K562 (cell line): Measurements from ENCODE around the gene ZNF276. TPM values are rescaled to one million over a fixed set of nuclear protein-coding genes. Genes with fewer than 3 reads are reported as not detected.

Experiments used
- BACH1 ChIP-seq: fragments of 200-800 bp; sonication (Bioruptor generic); IDR thresholded peaks from 2 replicates; pipeline ENCODE4 v1.6.1; 2016; ENCODE audit warnings: missing genetic modification characterization, missing compliant biosample characterization
- CC2D1A ChIP-seq: fragments of 450-650 bp; IDR thresholded peaks from 2 replicates; pipeline ENCODE4 v1.6.1; 2017; ENCODE audit warnings: mild to moderate bottlenecking
- COPS2 ChIP-seq: fragments of 450-650 bp; conservative IDR thresholded peaks from 2 replicates; pipeline ENCODE4 v1.6.1; 2016; ENCODE audit warnings: mild to moderate bottlenecking, moderate library complexity
- FOS ChIP-seq: IDR thresholded peaks from 3 replicates; pipeline ENCODE4 v1.6.1; 2011; ENCODE audit not compliant: insufficient read length; ENCODE audit errors: extremely low read depth
- HOXB6 ChIP-seq: fragments of 250-450 bp; sonication (Bioruptor Pico); IDR thresholded peaks from 2 replicates; pipeline ENCODE4 v1.5.1; 2022; ENCODE audit warnings: mild to moderate bottlenecking, borderline replicate concordance
- KLF1 ChIP-seq: fragments of 450-650 bp; IDR thresholded peaks from 2 replicates; pipeline ENCODE4 v1.6.1; 2016; ENCODE audit warnings: missing genetic modification characterization, missing compliant biosample characterization
- MAX ChIP-seq: sonication (generic); formaldehyde crosslinking; IDR thresholded peaks from 2 replicates; pipeline ENCODE4 v1.9.0; 2022; ENCODE audit warnings: mild to moderate bottlenecking, missing genetic modification reagents
- NELFE ChIP-seq: IDR thresholded peaks from 2 replicates; pipeline ENCODE4 v1.6.1; 2011; ENCODE audit warnings: mild to moderate bottlenecking; ENCODE audit not compliant: insufficient read depth, insufficient read length
- SETDB1 ChIP-seq: IDR thresholded peaks from one replicate; pipeline ENCODE4 v1.6.1; 2012; ENCODE audit warnings: low read length, control low read depth, inconsistent platforms
- TRIM28 ChIP-seq: fragments of 450-650 bp; IDR thresholded peaks from 2 replicates; pipeline ENCODE4 v1.6.1; 2017
- ZFP30 ChIP-seq: fragments of 250-450 bp; sonication (Bioruptor Pico); IDR thresholded peaks from 2 replicates; pipeline ENCODE4 v1.8.0; 2022; ENCODE audit warnings: moderate library complexity, mild to moderate bottlenecking, inconsistent platforms, borderline replicate concordance
- ZNF347 ChIP-seq: fragments of 450-650 bp; formaldehyde crosslinking; IDR thresholded peaks from 2 replicates; pipeline ENCODE4 v1.4.0; 2020; ENCODE audit warnings: low read depth, mild to moderate bottlenecking, moderate library complexity
- ZNF780A ChIP-seq: fragments of 250-450 bp; sonication (Bioruptor Pico); IDR thresholded peaks from 2 replicates; pipeline ENCODE4 v1.5.0; 2021; ENCODE audit warnings: mild to moderate bottlenecking
- polyA plus RNA-seq, 8 experiments: library from polyadenylated mRNA; depleted of rRNA in 4 of 8; stranded (reverse) in 5 of 8; unstranded in 3 of 8; fragments of >200 nt; fragmentation: Nextera tagmentation in 2 of 8; fragmentation: Illumina TruSeq in 1 of 8; extraction: Ambion mirVana in 2 of 8; extraction: Trizol in 1 of 8; gene quantifications; 2 replicates each; pipeline versions ENCODE4 v1.2.1 to v1.2.3, GENCODE V29; 2011 to 2014; ENCODE audit warnings: inconsistent platforms in 1 of 8, missing spikeins in 1 of 8
- total RNA-seq, 7 experiments: library from RNA; depleted of rRNA in 6 of 7; stranded (reverse); fragments of >200 nt in 6 of 7; fragmentation: Illumina TruSeq in 2 of 7; extraction: Trizol in 2 of 7; gene quantifications; 2 replicates each; pipeline versions ENCODE4 v1.2.1 to v1.2.3, GENCODE V29; 2011 to 2021; ENCODE audit warnings: low replicate concordance in 1 of 7
- TF ChIP-seq, protein P1 (sequence below), 2 experiments: IDR thresholded peaks; 2 replicates each; pipeline ENCODE4 v1.6.1; 2012; ENCODE audit warnings: improper control_type of control experiment in 2 of 2, low read depth in 2 of 2, low read length in 2 of 2, borderline replicate concordance in 1 of 2
- TF ChIP-seq, protein P2 (sequence below): fragments of 450-650 bp; IDR thresholded peaks from 2 replicates; pipeline ENCODE4 v1.6.1; 2016; ENCODE audit warnings: low read depth, mild to moderate bottlenecking, moderate library complexity
- TF ChIP-seq, protein P3 (sequence below): fragments of 450-650 bp; IDR thresholded peaks from 2 replicates; pipeline ENCODE4 v1.7.0; 2016; ENCODE audit warnings: borderline replicate concordance

The ZNF276 gene
- total and polyA plus RNA-seq, 9 of the 15 experiments (the other 6 are each of a cell fraction or from before 2014, with no cell fraction given) = 0.49 to 43.9 (median 15.8) TPM

DNA sequence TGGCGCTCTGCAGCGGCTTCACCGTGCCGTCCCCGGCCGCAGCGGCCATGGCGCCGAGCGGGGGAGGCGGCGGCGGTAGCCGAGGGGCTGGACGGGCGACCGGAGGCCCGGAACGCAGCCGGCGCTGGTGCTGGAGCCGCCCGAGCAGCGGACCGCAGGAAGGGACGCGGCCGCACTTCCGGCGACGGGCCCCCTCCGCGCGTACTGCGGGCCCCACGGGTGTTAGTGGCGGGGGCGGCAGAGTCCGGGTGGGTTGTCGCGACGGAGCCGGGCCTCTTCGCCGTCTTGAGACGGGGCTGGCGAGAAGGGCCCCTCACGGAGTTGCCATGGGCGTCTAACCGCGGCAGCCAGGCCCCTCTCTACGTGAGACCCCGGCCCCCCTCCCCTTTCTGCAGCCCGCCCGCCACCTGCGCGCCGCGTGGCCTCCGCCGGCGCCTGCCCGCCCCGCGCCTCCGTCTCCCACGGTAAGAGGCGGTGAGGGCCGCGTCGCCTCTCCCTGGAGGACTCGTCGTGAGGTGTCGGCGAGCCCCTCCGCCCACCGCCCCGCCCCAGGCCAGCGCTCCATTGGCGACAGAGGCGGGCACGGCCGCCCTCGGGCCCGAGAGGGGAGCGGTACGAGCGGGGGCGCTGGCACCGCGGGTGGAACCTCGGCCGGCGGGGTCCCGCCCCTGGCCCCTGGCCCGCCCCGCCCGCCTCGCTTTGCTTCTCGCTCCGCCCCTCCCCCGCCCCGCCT lies at the start of gene ZNF276, which contains the start of gene VPS9D1 (continued):
- no peak for TF ChIP-seq ZFP30 (CRISPR knock-in tag)
- no peak for TF ChIP-seq BACH1 (tag)
- no peak for TF ChIP-seq NELFE
- TF ChIP-seq, protein P1, sequence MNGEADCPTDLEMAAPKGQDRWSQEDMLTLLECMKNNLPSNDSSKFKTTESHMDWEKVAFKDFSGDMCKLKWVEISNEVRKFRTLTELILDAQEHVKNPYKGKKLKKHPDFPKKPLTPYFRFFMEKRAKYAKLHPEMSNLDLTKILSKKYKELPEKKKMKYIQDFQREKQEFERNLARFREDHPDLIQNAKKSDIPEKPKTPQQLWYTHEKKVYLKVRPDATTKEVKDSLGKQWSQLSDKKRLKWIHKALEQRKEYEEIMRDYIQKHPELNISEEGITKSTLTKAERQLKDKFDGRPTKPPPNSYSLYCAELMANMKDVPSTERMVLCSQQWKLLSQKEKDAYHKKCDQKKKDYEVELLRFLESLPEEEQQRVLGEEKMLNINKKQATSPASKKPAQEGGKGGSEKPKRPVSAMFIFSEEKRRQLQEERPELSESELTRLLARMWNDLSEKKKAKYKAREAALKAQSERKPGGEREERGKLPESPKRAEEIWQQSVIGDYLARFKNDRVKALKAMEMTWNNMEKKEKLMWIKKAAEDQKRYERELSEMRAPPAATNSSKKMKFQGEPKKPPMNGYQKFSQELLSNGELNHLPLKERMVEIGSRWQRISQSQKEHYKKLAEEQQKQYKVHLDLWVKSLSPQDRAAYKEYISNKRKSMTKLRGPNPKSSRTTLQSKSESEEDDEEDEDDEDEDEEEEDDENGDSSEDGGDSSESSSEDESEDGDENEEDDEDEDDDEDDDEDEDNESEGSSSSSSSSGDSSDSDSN (IDR thresholded peaks at IDR 0.05; ENCODE audit: borderline replicate concordance in 1 of 2, low read depth in 2 of 2, low read length in 2 of 2) = peak; percentile 65 to 79; a peak in 2 of 4 replicates
- TF ChIP-seq, protein P2, sequence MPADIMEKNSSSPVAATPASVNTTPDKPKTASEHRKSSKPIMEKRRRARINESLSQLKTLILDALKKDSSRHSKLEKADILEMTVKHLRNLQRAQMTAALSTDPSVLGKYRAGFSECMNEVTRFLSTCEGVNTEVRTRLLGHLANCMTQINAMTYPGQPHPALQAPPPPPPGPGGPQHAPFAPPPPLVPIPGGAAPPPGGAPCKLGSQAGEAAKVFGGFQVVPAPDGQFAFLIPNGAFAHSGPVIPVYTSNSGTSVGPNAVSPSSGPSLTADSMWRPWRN = no peak
- TF ChIP-seq ZNF347 (CRISPR knock-in tag) = no peak
- TF ChIP-seq SETDB1 = no peak
- no peak for TF ChIP-seq CC2D1A
- TF ChIP-seq TRIM28 = peak; percentile 39; the same call in 1 of the 2 replicates
- TF ChIP-seq, protein P3, sequence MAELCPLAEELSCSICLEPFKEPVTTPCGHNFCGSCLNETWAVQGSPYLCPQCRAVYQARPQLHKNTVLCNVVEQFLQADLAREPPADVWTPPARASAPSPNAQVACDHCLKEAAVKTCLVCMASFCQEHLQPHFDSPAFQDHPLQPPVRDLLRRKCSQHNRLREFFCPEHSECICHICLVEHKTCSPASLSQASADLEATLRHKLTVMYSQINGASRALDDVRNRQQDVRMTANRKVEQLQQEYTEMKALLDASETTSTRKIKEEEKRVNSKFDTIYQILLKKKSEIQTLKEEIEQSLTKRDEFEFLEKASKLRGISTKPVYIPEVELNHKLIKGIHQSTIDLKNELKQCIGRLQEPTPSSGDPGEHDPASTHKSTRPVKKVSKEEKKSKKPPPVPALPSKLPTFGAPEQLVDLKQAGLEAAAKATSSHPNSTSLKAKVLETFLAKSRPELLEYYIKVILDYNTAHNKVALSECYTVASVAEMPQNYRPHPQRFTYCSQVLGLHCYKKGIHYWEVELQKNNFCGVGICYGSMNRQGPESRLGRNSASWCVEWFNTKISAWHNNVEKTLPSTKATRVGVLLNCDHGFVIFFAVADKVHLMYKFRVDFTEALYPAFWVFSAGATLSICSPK = no peak
- TF ChIP-seq KLF1 (tag) = no peak
- TF ChIP-seq MAX (CRISPR knock-in tag) = peak; percentile 91
- no peak for TF ChIP-seq COPS2
- TF ChIP-seq ZNF780A (CRISPR knock-in tag) = no peak
- no peak for TF ChIP-seq HOXB6
- no peak for TF ChIP-seq FOS
